Epithelial cell of prostate (primary cell): ENCODE measurements around the gene CNMD.

Experiments
- DNase-seq: peaks from one replicate; pipeline ENCODE4 v3.0.0-alpha.2; 2011; ENCODE audit warnings: low read depth, low spot score
- H3K27ac ChIP-seq: fragments of 450-650 bp; 2 replicates; pipeline ENCODE4 v1.5.1; 2017; ENCODE audit warnings: mild to moderate bottlenecking

CNMD gene

DNA sequence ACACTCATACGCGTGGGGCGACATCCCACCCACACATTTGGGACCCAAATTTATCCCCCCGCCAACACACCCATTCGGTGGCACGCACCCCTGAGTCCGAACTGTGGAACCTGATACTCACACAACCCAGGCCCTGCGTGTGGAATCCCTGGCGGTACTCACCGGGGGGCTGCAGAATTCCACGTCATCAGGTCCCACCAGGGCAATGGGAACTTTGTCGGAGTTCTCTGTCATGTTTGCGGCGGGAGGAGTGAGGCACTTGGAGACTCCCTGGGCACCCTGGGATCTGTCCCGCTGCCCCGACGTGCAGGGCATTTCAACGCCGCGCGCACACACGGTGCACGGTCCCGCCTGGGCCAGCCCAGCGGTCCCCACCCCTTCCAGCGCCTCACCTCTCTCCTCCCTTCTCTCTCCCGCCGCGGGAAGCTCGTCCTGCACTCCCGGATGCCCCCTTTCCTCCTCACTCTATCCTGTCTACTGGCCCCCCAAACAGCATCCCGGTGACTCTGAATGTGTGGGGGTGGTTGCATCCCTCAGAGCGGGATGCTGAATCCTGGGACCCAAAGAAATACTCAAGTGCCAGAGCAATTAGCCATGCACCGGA, at the start of gene CNMD:
Gene CNMD, minus strand, starts transcription at position 353 of the 604 bp plus-strand sequence. Its CDS starts 119 bp downstream, at position 234.
- H3K27ac ChIP-seq: no peak within 1 kb of the TSS
- no peak for DNase-seq

DNA sequence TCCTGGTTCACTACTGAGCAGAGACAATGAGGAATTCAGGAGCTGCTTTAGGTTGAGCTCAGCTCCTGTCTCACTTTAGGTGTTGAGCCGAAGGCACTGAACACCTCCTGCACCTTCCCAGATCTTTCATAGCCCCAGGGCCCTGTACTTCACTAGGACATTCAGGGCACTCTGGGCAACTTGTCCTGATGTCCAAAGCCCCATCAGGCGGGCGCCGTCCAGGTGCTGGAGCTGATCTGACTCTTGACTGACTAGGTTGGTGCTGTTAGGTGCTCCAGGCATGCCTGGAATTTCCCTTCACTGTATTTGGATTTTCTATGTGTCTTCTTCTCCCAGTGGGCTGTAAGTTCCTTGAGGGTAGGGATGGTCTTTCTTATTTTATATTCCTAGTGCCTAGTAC, 48.4 kb upstream of the CNMD start:
- no peak for DNase-seq
- no peak overlapping the region for H3K27ac ChIP-seq

DNA sequence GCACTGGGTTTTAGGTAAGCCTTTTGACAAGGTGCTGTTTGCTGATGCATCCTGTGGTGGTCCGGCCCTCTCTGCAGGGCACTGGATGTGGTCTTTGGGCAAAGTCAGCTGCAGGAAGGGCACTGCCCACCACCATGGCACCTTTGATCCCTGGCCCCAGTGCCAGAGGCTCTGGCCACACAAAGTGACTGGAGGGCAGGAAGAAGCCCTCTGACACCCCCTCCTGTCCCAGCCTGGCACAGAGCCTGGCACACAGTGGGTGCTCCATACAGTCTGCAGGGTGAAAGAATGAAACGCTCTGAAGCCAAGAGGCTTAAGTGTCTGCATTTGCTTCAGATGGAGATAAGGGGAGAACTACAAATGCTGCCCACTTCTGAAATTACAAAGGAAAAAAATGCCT, 47.6 kb upstream of the CNMD start:
- DNase-seq: no peak

DNA sequence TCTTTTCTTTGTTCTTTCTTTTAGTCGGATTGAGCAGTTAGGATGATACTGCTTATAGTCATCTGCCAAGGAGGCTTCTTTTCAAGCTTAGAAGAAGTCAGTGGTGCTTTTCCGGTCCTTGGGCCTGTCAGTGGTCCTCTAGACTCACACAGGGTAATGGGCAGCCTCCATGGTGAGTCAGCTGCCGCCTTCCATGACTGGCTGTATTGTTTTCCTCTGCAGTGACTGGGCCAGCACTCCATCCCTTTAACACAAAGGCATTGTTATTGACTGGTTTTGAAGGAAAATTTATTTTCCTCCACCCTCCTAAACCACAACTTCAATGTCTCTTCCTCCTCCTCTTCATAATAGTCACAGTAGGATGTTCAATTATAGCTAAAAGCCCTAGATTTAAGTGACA, 47.1 kb upstream of the CNMD start:
- no peak overlapping the region for H3K27ac ChIP-seq

More for the DNA sequence above, 47.6 kb upstream of the CNMD start:
- no peak overlapping the region for H3K27ac ChIP-seq

DNA sequence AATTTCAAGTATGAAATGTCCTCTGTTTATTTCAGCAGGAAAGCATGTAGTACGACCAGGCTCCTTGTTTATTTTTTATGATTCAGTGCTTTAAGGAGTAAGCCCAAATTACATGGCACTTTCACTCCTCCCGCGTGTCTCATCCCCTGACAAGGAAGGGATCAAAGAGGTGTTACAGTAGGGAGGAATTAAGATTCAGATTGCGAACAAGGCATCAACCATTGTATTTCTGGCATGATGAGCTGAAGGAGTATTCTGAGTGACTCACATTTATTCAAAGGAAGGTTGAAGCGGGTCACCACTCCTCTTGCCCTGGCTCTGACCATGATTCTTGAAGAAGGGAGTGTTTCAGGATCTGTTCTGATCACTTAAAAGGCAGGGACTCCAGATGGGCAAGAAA, 46.1 kb upstream of the CNMD start:
- DNase-seq: no peak
- H3K27ac ChIP-seq: no peak overlapping the region

More for the DNA sequence above, 47.1 kb upstream of the CNMD start:
- DNase-seq: no peak

DNA sequence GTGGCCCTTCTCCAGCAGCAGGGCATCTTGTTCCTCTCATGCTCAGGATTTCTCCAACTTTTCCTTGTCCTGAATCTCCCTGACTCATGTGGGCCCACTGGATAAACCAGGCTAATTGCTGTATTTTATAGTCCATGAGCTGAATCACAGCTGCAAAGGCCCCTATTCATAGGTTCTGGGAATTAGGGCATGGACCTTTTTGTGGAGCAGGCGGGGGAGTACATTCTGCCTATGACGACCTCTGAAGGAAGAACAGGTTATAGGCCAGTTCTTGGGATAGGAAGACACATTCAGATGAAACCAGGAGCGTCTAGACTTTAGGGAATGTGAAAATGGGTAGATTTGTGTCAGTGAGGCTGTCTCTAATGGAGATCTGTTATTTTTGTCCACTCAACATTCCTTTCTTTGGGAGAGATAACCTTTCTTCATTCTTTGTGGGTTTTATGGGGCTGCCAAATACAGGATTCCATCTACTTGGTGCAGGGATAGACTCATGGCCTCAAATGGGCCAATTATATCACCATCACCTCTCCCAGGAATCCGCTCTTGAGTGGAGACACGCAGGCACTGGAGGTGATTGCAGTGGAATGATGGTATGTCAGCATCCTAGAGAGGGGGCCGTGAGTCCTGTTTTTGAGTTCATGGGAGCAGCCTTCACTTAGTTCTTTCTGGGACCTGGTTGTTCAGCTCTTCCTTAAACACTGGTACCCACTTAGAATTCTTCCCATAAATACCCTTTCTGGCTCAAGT, 45.1 kb upstream of the CNMD start:
- DNase-seq: no peak

GRCh38 chr13:52783943-52784342, 44.3 kb upstream of the CNMD start:
- H3K27ac ChIP-seq: no peak overlapping the region
- DNase-seq: no peak

More for the DNA sequence above, 45.1 kb upstream of the CNMD start:
- H3K27ac ChIP-seq: no peak overlapping the region

DNA sequence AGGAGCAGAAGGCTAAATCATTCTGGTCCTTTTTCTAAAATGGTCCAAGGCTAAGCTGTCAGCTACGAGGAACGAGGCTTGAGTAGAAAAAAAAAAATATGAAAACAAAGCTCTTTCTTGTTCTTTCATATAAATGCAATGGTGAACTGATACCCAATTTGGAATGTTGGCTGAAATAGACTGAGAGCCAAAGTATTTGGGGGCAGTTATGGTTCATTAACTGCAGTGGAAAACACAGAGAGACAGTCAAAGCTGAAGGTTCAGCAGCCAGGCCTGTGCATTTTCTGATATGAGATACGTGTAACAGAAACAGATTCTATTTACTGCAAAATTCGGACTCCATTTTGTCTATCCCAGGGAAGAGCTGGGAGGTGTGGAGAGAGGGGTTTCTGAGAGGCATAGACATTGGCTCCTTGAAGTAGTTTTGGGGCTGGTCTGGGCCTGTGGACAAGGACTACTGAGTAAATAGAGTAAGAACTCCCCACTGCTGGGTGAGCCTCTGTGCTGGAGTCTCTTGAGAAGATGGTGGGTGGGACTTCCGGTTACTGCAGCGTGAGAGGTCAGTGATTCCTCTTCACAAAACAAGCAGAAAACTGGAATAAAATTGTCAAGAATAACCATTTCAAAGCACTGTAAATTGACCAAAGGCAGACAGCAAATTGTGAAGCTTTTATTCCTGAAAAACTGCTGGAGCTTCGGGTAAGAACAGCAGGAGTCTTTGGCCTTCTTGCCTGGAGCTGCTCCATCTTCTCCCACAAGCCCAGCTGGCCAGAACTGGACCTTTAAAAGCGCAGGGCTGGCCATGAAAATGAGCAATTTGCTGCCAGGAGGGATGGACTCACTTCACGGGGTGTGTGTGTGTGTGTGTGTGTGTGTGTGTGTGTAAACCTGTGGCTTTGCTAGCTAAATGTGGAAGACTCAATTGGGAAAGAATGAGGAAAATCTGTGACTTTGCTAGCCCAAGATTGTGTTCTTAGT, 43.1 kb upstream of the CNMD start:
- H3K27ac ChIP-seq: no peak overlapping the region
- DNase-seq: no peak

GRCh38 chr13:52780611-52781010, 41.0 kb upstream of the CNMD start:
- DNase-seq: no peak

DNA sequence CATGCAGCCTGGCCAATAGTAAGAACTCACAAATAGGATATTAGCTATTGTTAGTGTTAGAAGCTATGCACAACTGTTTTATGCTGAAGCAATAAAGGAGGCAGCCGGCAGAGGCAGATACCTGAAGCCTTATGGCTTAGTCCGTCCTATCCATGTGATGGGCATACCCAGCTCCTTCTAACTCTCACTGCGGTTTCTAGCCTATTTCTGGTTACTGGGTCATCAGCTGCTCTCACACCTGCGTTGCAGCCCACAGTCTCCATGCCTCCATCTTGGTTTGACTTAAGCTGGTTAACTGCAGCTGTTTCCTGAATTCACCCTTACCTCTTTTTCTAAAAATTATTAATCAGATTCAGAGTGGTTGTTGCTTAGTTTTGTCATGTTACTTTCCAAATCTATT, 40.5 kb upstream of the CNMD start:
- H3K27ac ChIP-seq: no peak overlapping the region
- DNase-seq: no peak

More at GRCh38 chr13:52780611-52781010, 41.0 kb upstream of the CNMD start:
- no peak overlapping the region for H3K27ac ChIP-seq

DNA sequence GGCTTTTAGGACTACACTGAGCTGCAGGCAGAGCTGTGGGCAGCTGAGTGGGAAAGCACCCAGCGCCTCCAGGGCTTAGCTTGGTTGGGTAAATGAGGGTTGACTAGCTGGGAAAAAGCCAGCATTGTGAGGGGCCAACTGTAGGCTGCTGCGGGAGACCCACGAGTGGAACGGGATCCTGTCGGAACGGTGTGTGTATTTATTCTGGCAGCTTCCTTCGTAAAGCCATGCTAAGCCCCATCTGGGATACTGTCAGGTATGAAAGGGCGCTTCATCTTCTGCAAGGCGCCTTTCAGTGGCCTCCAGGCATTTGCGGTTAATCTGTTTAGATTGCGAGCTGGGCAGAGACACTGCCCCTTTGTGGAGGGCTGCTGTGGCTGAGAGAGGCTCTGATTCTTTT, 39.5 kb upstream of the CNMD start:
- H3K27ac ChIP-seq: no peak overlapping the region
- no peak for DNase-seq

DNA sequence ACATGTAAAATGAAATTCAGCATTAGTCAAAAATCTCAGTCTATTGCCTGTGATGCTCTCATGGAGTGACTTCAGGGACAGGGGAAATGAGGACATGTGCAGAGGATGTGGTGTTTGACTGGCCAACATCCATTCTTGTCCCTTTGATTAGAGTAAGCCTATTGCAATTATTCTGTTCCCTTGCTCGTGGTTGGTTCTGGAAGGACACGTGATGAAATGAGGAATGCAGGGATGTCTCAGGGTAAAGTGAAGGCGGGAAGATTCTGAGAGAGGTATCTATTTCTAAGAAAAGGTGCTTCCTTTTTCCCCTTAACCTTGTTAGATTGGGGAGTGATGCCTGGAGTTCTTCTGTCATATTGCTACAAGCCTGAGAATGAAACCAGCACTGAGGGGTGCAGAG, 37.1 kb upstream of the CNMD start:
- DNase-seq: no peak
- H3K27ac ChIP-seq: no peak overlapping the region

DNA sequence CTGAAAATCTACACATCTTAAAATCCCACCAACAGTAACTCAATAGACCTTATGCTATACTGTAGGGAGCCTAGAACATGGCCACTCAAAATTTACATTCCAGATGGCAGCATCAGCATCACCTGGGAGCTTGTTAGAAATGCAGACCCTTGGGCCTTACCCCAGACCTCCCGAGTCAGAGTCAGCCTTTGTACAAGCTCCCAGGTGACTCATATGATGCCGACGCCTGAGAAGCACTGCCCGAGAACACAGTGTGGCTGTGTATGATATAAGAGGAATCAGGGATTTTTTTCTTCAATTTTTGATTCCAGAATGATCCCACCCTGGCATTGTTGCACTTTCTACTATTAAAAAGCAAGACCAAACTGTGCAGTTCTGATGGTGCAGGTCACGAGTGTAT, 35.9 kb upstream of the CNMD start:
- DNase-seq: no peak
- no peak overlapping the region for H3K27ac ChIP-seq

GRCh38 chr13:52767949-52768516, 28.4 kb upstream of the CNMD start:
- H3K27ac ChIP-seq: no peak overlapping the region

DNA sequence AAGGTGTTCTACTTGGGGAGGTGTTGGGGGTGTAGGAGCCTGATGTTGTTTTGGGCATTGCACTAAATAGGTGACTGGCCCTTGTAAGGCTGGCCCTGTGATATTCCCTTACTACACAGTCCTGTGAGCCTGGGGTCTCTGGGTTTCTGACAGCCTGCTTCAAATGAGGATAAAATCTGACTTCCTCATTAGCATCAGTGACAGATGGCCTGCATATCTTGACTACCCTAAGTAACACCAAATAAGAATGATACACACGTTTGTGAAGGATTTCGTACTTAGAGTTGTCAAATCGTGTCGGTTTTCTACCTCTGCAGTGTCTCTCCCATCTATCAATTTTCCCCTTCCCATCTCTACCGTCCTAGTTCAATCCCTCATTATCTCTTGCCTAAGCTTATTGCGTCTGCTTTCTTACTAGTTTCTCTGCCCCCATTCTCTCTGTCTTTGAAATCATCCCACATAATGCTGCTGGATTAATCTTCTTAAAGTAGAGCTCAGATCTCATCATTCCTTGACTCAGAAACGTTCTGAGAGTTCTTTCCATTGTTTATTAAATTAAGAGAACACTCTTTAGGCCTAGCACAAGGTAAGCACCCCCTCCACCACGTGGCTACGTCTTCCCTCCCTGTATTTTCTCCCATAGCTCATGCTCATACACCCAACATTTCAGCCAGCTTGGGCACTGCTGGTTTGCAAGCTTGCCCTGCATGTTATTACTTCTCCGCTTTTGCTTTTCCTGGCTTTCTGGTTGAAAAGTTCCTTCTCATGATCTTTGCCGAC, 26.2 kb upstream of the CNMD start:
- H3K27ac ChIP-seq: no peak overlapping the region
- no peak for DNase-seq

More at GRCh38 chr13:52767949-52768516, 28.4 kb upstream of the CNMD start:
- no peak for DNase-seq

- no peak overlapping the region for H3K27ac ChIP-seq
- DNase-seq: no peak
Observed at GRCh38 chr13:52760077-52760476, 20.5 kb upstream of the CNMD start.

GRCh38 chr13:52758114-52758513, 18.5 kb upstream of the CNMD start:
- no peak for DNase-seq
- no peak overlapping the region for H3K27ac ChIP-seq

- peak; percentile 16 for DNase-seq
- no peak overlapping the region for H3K27ac ChIP-seq
Observed at GRCh38 chr13:52751196-52751595, 11.6 kb upstream of the CNMD start.

GRCh38 chr13:52750713-52751112, 11.1 kb upstream of the CNMD start:
- H3K27ac ChIP-seq: no peak overlapping the region
- DNase-seq: no peak

GRCh38 chr13:52749419-52749818, 9.8 kb upstream of the CNMD start:
- no peak for DNase-seq

More at GRCh38 chr13:52749419-52749818, 9.8 kb upstream of the CNMD start:
- H3K27ac ChIP-seq: no peak overlapping the region
